ENCODE data around the gene TMEM129. TPM values are rescaled to one million over a fixed set of nuclear protein-coding genes. Genes with fewer than 3 reads are reported as not detected.

TMEM129 gene
- total RNA-seq, 1 donor from 2014 or later = 29.6 TPM

DNA sequence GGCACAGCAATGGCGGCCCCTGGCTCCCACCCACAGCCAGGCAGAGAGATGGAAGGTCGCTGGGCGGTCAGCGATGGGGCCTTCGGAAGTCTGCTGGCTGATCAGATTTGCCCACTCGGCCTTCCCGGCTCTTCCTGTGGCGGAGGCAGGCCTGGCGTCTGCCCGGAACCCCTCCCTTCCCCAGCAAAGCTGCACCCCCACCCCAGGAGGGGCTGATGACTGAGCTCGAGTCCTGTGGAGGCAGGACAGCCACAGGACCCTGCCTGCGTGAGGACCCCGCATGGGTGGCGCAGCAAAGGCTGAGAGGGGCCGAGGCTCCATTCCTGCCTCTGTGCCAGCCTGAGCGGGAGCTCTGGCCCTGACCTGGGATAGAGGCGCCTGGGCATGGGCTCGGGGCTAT, 35.0 kb upstream of the TMEM129 start:
- Histone ChIP-seq H3K27me3 (ENCODE audit: low read depth) (peaks cover 7% of the 10 kb centered on the region), H3K4me3 (no peak overlapping the region), H3K36me3 (no peaks in the 10 kb centered on the region), H3K4me1 (peaks cover 24% of the 10 kb centered on the region), H3K27ac (replicated peaks) (no peak overlapping the region), H3K9me3 (replicated peaks) (no peaks in the 10 kb centered on the region)
- TF ChIP-seq CTCF (IDR thresholded peaks at IDR 0.05; ENCODE audit: borderline replicate concordance) = no peak
- intact Hi-C loops (cut with micrococcal nuclease) = no loop called here
- no peak for DNase-seq

DNA sequence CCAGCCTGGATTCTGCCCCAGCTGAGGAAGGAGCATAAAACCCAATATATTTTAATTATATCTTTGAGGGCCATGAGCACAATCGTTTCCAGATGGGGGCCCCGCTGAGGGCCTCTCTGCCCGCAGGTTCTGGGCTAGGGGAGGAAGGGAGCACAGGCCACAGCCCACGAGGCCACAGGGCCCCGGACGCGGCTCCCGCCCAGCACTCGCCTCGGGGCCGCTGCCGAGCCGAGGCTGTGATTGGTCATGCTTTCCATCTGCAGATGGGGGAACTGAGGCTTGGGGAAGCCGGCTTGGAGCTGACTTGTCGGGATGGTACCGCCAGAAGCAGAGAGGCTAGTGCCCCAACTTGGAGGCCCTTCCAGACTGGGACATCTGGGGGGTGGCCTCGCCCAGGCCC, 34.2 kb upstream of the TMEM129 start:
- DNase-seq = no peak
- TF ChIP-seq CTCF (IDR thresholded peaks at IDR 0.05; ENCODE audit: borderline replicate concordance) = no peak

DNA sequence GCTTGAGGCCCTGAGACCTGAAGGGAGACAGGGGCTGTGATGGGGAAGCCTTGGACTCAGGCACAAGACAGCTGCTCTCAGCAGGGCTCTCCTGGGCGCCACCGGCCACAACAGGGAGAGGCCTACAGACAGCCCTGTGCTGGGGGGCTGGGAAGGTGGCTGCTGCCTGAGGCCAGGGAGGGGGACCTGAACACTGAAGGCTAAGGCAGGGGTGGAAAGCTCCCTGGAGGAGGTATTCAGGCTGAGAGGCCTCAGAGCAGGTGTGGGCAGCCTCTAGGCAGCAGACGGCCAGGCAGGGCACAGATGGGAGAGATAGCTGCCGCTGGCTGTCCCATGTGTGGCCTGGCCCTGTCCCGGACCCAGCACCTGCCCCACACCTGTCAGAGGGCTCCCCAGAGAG, 33.2 kb upstream of the TMEM129 start:
- intact Hi-C loops (cut with micrococcal nuclease) = no loop called here
- no peaks in the 10 kb centered on the region for H3K9me3 ChIP-seq (replicated peaks)
- TF ChIP-seq CTCF (IDR thresholded peaks at IDR 0.05; ENCODE audit: borderline replicate concordance) = no peak
- no peaks in the 10 kb centered on the region for H3K36me3 ChIP-seq
- H3K4me3 ChIP-seq = no peak overlapping the region
- no peak overlapping the region for H3K27ac ChIP-seq (replicated peaks)
- peaks cover 15% of the 10 kb centered on the region for H3K27me3 ChIP-seq (ENCODE audit: low read depth)
- DNase-seq = no peak
- H3K4me1 ChIP-seq = peaks cover 13% of the 10 kb centered on the region

More for the DNA sequence above, 34.2 kb upstream of the TMEM129 start:
- intact Hi-C loops (cut with micrococcal nuclease) = no loop called here
- Histone ChIP-seq H3K27me3 (ENCODE audit: low read depth) (peaks cover 11% of the 10 kb centered on the region), H3K4me1 (peaks cover 16% of the 10 kb centered on the region), H3K27ac (replicated peaks) (no peak overlapping the region), H3K9me3 (replicated peaks) (no peaks in the 10 kb centered on the region), H3K4me3 (no peak overlapping the region), H3K36me3 (no peaks in the 10 kb centered on the region)

- TF ChIP-seq CTCF (IDR thresholded peaks at IDR 0.05; ENCODE audit: borderline replicate concordance) = no peak
- Histone ChIP-seq H3K4me1 (peaks cover 13% of the 10 kb centered on the region), H3K4me3 (no peak overlapping the region), H3K27ac (replicated peaks) (no peak overlapping the region), H3K9me3 (replicated peaks) (no peaks in the 10 kb centered on the region), H3K36me3 (no peaks in the 10 kb centered on the region), H3K27me3 (ENCODE audit: low read depth) (peaks cover 15% of the 10 kb centered on the region)
- intact Hi-C loops (cut with micrococcal nuclease) = no loop called here
- no peak for DNase-seq
Measured at GRCh38 chr4:1753697-1754311, 32.7 kb upstream of the TMEM129 start.

- intact Hi-C loops (cut with micrococcal nuclease) = no loop called here
- Histone ChIP-seq H3K4me1 (peaks cover 18% of the 10 kb centered on the region), H3K4me3 (no peak overlapping the region), H3K36me3 (no peaks in the 10 kb centered on the region), H3K27ac (replicated peaks) (no peak overlapping the region), H3K9me3 (replicated peaks) (no peaks in the 10 kb centered on the region), H3K27me3 (ENCODE audit: low read depth) (peaks cover 21% of the 10 kb centered on the region)
- no peak for TF ChIP-seq CTCF (IDR thresholded peaks at IDR 0.05; ENCODE audit: borderline replicate concordance)
- DNase-seq = no peak
Measured at GRCh38 chr4:1753294-1753696, 32.2 kb upstream of the TMEM129 start.
